SK-N-SH (cell line): Measurements from ENCODE around the gene CCDC80. TPM values are rescaled to one million over a fixed set of nuclear protein-coding genes. Genes with fewer than 3 reads are reported as not detected.

Experiments
- CTCF ChIA-PET: fragments of 300-600, 350-600 bp; formaldehyde crosslinking; extraction: SDS; loops from one replicate; lab custom pipeline; 2021; lab: Yijun Ruan, JAX
- POLR2A ChIA-PET: fragments of 350-600 bp; sonication (Branson Sonifier 250); formaldehyde crosslinking; extraction: SDS; loops from one replicate; lab custom pipeline; 2020; ENCODE audit warnings: antibody characterized with exemption, inconsistent platforms; lab: Yijun Ruan, JAX
- DNase-seq: peaks from one replicate; pipeline ENCODE4 v3.0.0; 2012
- H2AFZ ChIP-seq: fragments of 200-600 bp; sonication (generic); 2 replicates; pipeline ENCODE4 v1.8.1; 2016; ENCODE audit warnings: antibody characterized with exemption, mild to moderate bottlenecking, low read depth
- H3F3A ChIP-seq: fragments of 200-600 bp; sonication (generic); replicated peaks from 2 replicates; pipeline ENCODE3; 2016; ENCODE audit warnings: antibody characterized with exemption, mild to moderate bottlenecking; ENCODE audit not compliant: insufficient read depth
- H3K27ac ChIP-seq, 2 experiments: fragments of 200-500 bp in 1 of 2; fragments of 200-600 bp in 1 of 2; sonication (Bioruptor generic) in 1 of 2; sonication (generic), shearing (Covaris generic) in 1 of 2; 2 replicates each; pipeline versions ENCODE4 v1.5.1 to v1.6.1; 2014 to 2016; ENCODE audit warnings: low read depth in 2 of 2, inconsistent platforms in 1 of 2, low read length in 1 of 2, mild to moderate bottlenecking in 1 of 2, mixed read lengths in 1 of 2
- H3K27me3 ChIP-seq: fragments of 200-600 bp; sonication (generic), shearing (Covaris generic); 2 replicates; pipeline ENCODE4 v1.6.1; 2016; ENCODE audit warnings: mixed run types; ENCODE audit not compliant: insufficient read depth
- H3K36me3 ChIP-seq, 2 experiments: fragments of 200-500 bp in 1 of 2; fragments of 200-600 bp in 1 of 2; sonication (Bioruptor generic) in 1 of 2; sonication (generic) in 1 of 2; replicated peaks in 1 of 2; 2 replicates each; pipeline versions ENCODE3 to v1.5.1; 2014 to 2016; ENCODE audit warnings: low read length in 1 of 2, mild to moderate bottlenecking in 1 of 2; ENCODE audit not compliant: insufficient read depth in 2 of 2, control insufficient read depth in 1 of 2
- H3K4me1 ChIP-seq, 2 experiments: fragments of 200-500 bp in 1 of 2; fragments of 200-600 bp in 1 of 2; sonication (Bioruptor generic) in 1 of 2; sonication (generic), shearing (Covaris generic) in 1 of 2; 2 replicates each; pipeline versions ENCODE4 v1.5.1 to v1.6.1; 2014 to 2016; ENCODE audit warnings: low read depth in 1 of 2, low read length in 1 of 2, mixed run types in 1 of 2; ENCODE audit not compliant: insufficient read depth in 2 of 2, control insufficient read depth in 1 of 2
- H3K4me2 ChIP-seq: fragments of 200-600 bp; sonication (generic), shearing (Covaris generic); 2 replicates; pipeline ENCODE4 v1.6.1; 2017; ENCODE audit warnings: mixed run types
- H3K4me3 ChIP-seq, 2 experiments: fragments of 200-500 bp in 1 of 2; fragments of 200-600 bp in 1 of 2; sonication (Bioruptor generic) in 1 of 2; sonication (generic), shearing (Covaris generic) in 1 of 2; 2 replicates each; pipeline versions ENCODE4 v1.5.1 to v1.8.1; 2014 to 2016; ENCODE audit warnings: low read depth in 2 of 2, inconsistent platforms in 1 of 2, low read length in 1 of 2, mild to moderate bottlenecking in 1 of 2, mixed read lengths in 1 of 2, moderate library complexity in 1 of 2
- H3K79me2 ChIP-seq: fragments of 200-600 bp; sonication (generic); 2 replicates; pipeline ENCODE4 v1.8.1; 2017; ENCODE audit warnings: mild to moderate bottlenecking; ENCODE audit not compliant: insufficient read depth
- H3K9ac ChIP-seq: fragments of 200-600 bp; sonication (generic); 2 replicates; pipeline ENCODE4 v1.6.1; 2017; ENCODE audit warnings: mixed run types
- H3K9me2 ChIP-seq: fragments of 200-600 bp; sonication (generic); 2 replicates; pipeline ENCODE4 v1.6.1; 2017; ENCODE audit warnings: mixed run types
- H3K9me3 ChIP-seq: fragments of 200-600 bp; sonication (generic); 2 replicates; pipeline ENCODE4 v1.6.1; 2017; ENCODE audit warnings: mixed run types, mild to moderate bottlenecking, moderate library complexity
- H4K20me1 ChIP-seq: fragments of 200-600 bp; sonication (generic); 2 replicates; pipeline ENCODE4 v1.6.1; 2017; ENCODE audit warnings: mild to moderate bottlenecking, mixed run types; ENCODE audit not compliant: insufficient read depth
- EP300 ChIP-seq, 2 experiments: IDR thresholded peaks; 2 replicates each; pipeline versions ENCODE4 v1.4.0 to v1.6.1; 2012; ENCODE audit warnings: borderline replicate concordance in 1 of 2, low read depth in 1 of 2, low read length in 1 of 2
- FOXJ3 ChIP-seq: sonication (generic); formaldehyde crosslinking; IDR thresholded peaks from 2 replicates; pipeline ENCODE4 v1.5.1; 2020; ENCODE audit warnings: mild to moderate bottlenecking, missing genetic modification reagents
- IRF3 ChIP-seq: fragments of 150-350 bp; IDR thresholded peaks from 2 replicates; pipeline ENCODE4 v1.6.1; 2016; ENCODE audit warnings: mild to moderate bottlenecking, low read depth, low read length
- JUND ChIP-seq: IDR thresholded peaks from 2 replicates; pipeline ENCODE4 v1.4.0; 2012
- MAX ChIP-seq: IDR thresholded peaks from 2 replicates; pipeline ENCODE4 v1.4.0; 2012; ENCODE audit warnings: low read depth
- MEF2A ChIP-seq: IDR thresholded peaks from 2 replicates; pipeline ENCODE4 v1.4.0; 2012; ENCODE audit warnings: low read depth, borderline replicate concordance
- NFIC ChIP-seq: IDR thresholded peaks from 2 replicates; pipeline ENCODE4 v1.4.0; 2012; ENCODE audit warnings: borderline replicate concordance
- NRF1 ChIP-seq: IDR thresholded peaks from 2 replicates; pipeline ENCODE4 v1.6.1; 2012; ENCODE audit warnings: low read depth, mild to moderate bottlenecking, low read length
- PBX3 ChIP-seq: IDR thresholded peaks from 2 replicates; pipeline ENCODE4; 2012
- POLR2AphosphoS5 ChIP-seq: IDR thresholded peaks from 2 replicates; pipeline ENCODE4 v1.6.1; 2012; ENCODE audit warnings: low read depth, low read length
- RAD21 ChIP-seq: IDR thresholded peaks from 2 replicates; pipeline ENCODE4 v1.6.1; 2012; ENCODE audit warnings: mild to moderate bottlenecking, low read length
- RCOR1 ChIP-seq: fragments of 150-350 bp; IDR thresholded peaks from 2 replicates; pipeline ENCODE4 v1.6.1; 2017; ENCODE audit warnings: antibody characterized with exemption, low read length
- RXRA ChIP-seq: IDR thresholded peaks from 2 replicates; pipeline ENCODE4 v1.4.0; 2012; ENCODE audit warnings: low read depth, mild to moderate bottlenecking, borderline replicate concordance
- SIN3A ChIP-seq: IDR thresholded peaks from 2 replicates; pipeline ENCODE4 v1.6.1; 2012; ENCODE audit warnings: low read depth, mild to moderate bottlenecking, low read length, moderate library complexity, borderline replicate concordance
- TAF1 ChIP-seq: IDR thresholded peaks from 2 replicates; pipeline ENCODE4 v1.6.1; 2012; ENCODE audit warnings: low read depth, mild to moderate bottlenecking, low read length, moderate library complexity, borderline replicate concordance
- TCF12 ChIP-seq: IDR thresholded peaks from 2 replicates; pipeline ENCODE4 v1.4.0; 2012
- TEAD4 ChIP-seq: IDR thresholded peaks from 2 replicates; pipeline ENCODE4 v1.4.0; 2012; ENCODE audit warnings: mild to moderate bottlenecking, borderline replicate concordance; ENCODE audit not compliant: insufficient read depth
- USF1 ChIP-seq: IDR thresholded peaks from 2 replicates; pipeline ENCODE4 v1.4.0; 2012; ENCODE audit warnings: low read depth, borderline replicate concordance
- USF2 ChIP-seq: fragments of 150-350 bp; IDR thresholded peaks from 2 replicates; pipeline ENCODE4 v1.6.1; 2017; ENCODE audit warnings: antibody characterized with exemption, low read length, low read depth, borderline replicate concordance
- ZBTB33 ChIP-seq: IDR thresholded peaks from 2 replicates; pipeline ENCODE4 v1.4.0; 2012; ENCODE audit warnings: low read depth, borderline replicate concordance
- WGBS: methylation state at CpG from one replicate; pipeline ENCODE4 v1.1.6; 2017; ENCODE audit warnings: low lambda C conversion rate; 5-methylcytosine and 5-hydroxymethylcytosine counted together
- polyA plus RNA-seq, 3 experiments: library from polyadenylated mRNA; depleted of rRNA; stranded (reverse); fragments of >200 nt; gene quantifications; 2 replicates each; pipeline ENCODE4 v1.2.3, GENCODE V29; 2012

Gene CCDC80
- polyA plus RNA-seq, 1 of the 3 experiments (the other 2 are of a cell fraction) = 83.4 TPM

- H4K20me1 ChIP-seq = peaks cover 16% of the 10 kb centered on the region
- 73% methylated on average over 4 of the region's 4 CpGs for WGBS
- peaks cover 36% of the 10 kb centered on the region for H3F3A ChIP-seq
- DNase-seq = no peak
- peak overlapping the region; percentile 60 for H3K9ac ChIP-seq
- peak overlapping the region; percentile 92 to 96; a peak in 3 of 4 replicates for H3K27ac ChIP-seq
- H3K27me3 ChIP-seq = no peaks in the 10 kb centered on the region
- peak; percentile 39; the same call in 1 of the 2 replicates for TF ChIP-seq PBX3
- peak; percentile 66 for TF ChIP-seq TCF12
- TF ChIP-seq ZBTB33 = no peak
- CTCF ChIA-PET = interaction anchor here (1.0 to 4.8 kb wide), 3 partner anchors 8 to 342 kb away, joined by 5 to 31 read pairs (median 7); no protein-coding TSS in a partner anchor
- no peaks in the 10 kb centered on the region for H3K9me2 ChIP-seq
- peak overlapping the region; percentile 82 for H3K4me2 ChIP-seq
- H3K4me1 ChIP-seq = peaks cover 33 to 38% of the 10 kb centered on the region in 2 experiments; a peak in 3 of 4 replicates
- no peak overlapping the region for H2AFZ ChIP-seq
- peaks cover 4 to 16% of the 10 kb centered on the region in 2 experiments for H3K36me3 ChIP-seq
- POLR2A ChIA-PET = no interaction called here
- peak overlapping the region; percentile 60 to 77 for H3K4me3 ChIP-seq
- peaks cover 86% of the 10 kb centered on the region for H3K79me2 ChIP-seq
- H3K9me3 ChIP-seq = no peaks in the 10 kb centered on the region
Measured at GRCh38 chr3:112637700-112638099, 3.2 kb downstream of the CCDC80 start.

- Histone ChIP-seq H4K20me1 (peaks cover 16% of the 10 kb centered on the region), H3K36me3 (peaks cover 6 to 25% of the 10 kb centered on the region in 2 experiments), H3K9ac (peak overlapping the region; percentile 60)
- TF ChIP-seq SIN3A (peak; percentile 92), TCF12 (peak; percentile 95), USF1 (peak; percentile 55; the same call in 1 of the 2 replicates), FOXJ3 (CRISPR knock-in tag) (no peak), RCOR1 (peak; percentile 54; the same call in 1 of the 2 replicates), NRF1 (no peak), TAF1 (no peak), MEF2A (peak; percentile 34; the same call in 1 of the 2 replicates), EP300 (IDR thresholded peaks at IDR 0.05; ENCODE audit: borderline replicate concordance in 1 of 2, low read depth in 1 of 2, low read length in 1 of 2) (peak in 1 of 2 experiments; percentile 71; a peak in 2 of 4 replicates), RAD21 (no peak), TEAD4 (peak; percentile 31; the same call in 1 of the 2 replicates), USF2 (no peak), JUND (peak; percentile 60), NFIC (peak; percentile 29; the same call in 1 of the 2 replicates), RXRA (0 out of 2 replicates have a peak, but pooled peaks have one; percentile 20), MAX (peak; percentile 35; the same call in 1 of the 2 replicates), IRF3 (no peak), POLR2AphosphoS5 (peak; percentile 72; the same call in 1 of the 2 replicates)
Measured at GRCh38 chr3:112635674-112636073, 5.3 kb downstream of the CCDC80 start.

More at GRCh38 chr3:112635674-112636073, 5.3 kb downstream of the CCDC80 start:
- Histone ChIP-seq H3K9me2 (no peaks in the 10 kb centered on the region), H3K79me2 (peaks cover 100% of the 10 kb centered on the region), H3K27me3 (no peaks in the 10 kb centered on the region), H3K4me1 (peaks cover 35 to 45% of the 10 kb centered on the region in 2 experiments; a peak in 3 of 4 replicates), H3K27ac (peak overlapping the region; percentile 92 to 96), H3F3A (peaks cover 29% of the 10 kb centered on the region), H3K4me3 (peak overlapping the region; percentile 60 to 77; a peak in 3 of 4 replicates), H3K9me3 (no peaks in the 10 kb centered on the region), H3K4me2 (peak overlapping the region; percentile 82), H2AFZ (no peak overlapping the region)
- ChIA-PET CTCF (interaction anchor here (0.6 to 4.8 kb wide), 8 partner anchors 53 to 1230 kb away, joined by 3 to 31 read pairs (median 4); partner anchors contain the start of genes ATG3 and SLC35A5), POLR2A (interaction anchor here (0.8 kb wide), 1 partner anchor 305 kb away, joined by 3 read pairs; no protein-coding TSS in a partner anchor)
- peak; percentile 58 for DNase-seq
- 18% methylated on average over 1 of the region's 1 CpG for WGBS
